HuH-7.5 (cell line): Measurements from ENCODE around the gene CARM1.
"Not testable (repeated sequence)": the region's sequence is repeated elsewhere in the genome, so short reads cannot be mapped to it uniquely, and the experiment has no call there.

Experiments used
- DNase-seq: peaks from one replicate; pipeline ENCODE4 v3.0.0; 2011; ENCODE audit warnings: low spot score

The CARM1 gene

GRCh38 chr19:10928563-10929401 is 57.4 kb downstream of the CARM1 start, which contains the start of the genes TIMM29 and YIPF2:
Gene TIMM29, plus strand, starts transcription at chr19:10928811. Its CDS starts 12 bp downstream, at chr19:10928823.
Gene YIPF2, minus strand, starts transcription at chr19:10928639. Its CDS starts 229 bp downstream, at chr19:10928410.
- peak; percentile 97 for DNase-seq

GRCh38 chr19:10929402-10929794 is 58.0 kb downstream of the CARM1 start:
- no peak for DNase-seq

GRCh38 chr19:10935371-10936059 is 64.2 kb downstream of the CARM1 start:
- no peak for DNase-seq

DNA sequence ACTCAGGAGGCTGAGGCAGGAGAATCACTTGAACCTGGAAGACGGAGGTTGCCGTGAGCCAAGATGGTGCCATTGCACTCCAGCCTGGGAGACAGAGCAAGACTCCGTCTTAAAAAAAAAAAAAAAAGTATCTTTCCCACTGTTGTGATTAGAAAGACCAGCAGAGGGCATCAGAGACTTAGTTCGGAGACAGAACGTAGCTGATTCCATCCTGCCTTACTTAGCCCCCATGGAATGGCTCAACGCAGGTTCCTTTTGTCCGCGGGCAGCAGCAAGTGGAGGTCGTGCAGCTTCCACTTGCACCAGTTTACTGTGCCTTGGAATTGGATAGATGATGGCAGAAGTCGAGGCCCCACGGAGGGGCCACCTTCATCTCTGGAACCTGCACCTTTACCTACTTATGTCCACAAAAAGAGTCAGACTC is 65.3 kb downstream of the CARM1 start:
- no peak for DNase-seq

DNA sequence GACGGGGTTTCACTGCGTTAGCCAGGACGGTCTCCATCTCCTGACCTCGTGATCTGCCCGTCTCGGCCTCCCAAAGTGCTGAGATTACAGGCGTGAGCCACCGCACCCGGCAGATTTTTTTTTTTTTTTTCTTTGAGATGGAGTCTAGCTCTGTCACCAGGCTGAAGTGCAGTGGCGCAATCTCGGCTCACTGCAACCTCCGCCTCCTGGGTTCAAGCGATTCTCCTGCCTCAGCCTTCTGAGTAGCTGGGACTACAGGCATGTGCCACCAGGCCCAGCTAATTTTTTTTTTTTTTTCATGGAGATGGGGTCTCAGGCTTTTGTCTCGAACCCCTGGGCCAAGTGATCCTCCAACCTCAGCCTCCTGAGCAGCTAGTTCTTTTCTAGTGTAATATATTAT is 70.3 kb downstream of the CARM1 start:
- DNase-seq, result not testable (repeated sequence)

GRCh38 chr19:10943412-10943811 is 72.1 kb downstream of the CARM1 start:
- not testable (repeated sequence) for DNase-seq

DNA sequence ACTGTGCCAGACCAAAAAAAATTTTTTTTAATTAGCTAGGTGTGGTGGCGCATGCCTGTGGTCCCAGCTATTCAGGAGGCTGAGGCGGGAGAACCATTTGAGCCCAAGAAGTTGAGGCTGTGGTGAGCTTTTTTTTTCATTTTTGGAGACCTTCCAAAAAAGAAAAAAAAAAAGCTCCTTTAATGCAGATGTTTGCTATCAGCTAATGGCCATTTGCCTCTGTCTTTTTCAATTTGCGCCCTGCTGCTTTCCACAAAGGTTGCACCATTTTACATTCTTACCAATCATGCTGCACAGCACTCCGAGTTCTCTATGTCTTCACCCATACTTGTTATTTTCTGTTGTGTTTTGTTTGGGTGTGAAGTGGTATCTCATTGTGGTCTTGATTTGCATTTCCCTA is 73.9 kb downstream of the CARM1 start:
- no peak for DNase-seq

DNA sequence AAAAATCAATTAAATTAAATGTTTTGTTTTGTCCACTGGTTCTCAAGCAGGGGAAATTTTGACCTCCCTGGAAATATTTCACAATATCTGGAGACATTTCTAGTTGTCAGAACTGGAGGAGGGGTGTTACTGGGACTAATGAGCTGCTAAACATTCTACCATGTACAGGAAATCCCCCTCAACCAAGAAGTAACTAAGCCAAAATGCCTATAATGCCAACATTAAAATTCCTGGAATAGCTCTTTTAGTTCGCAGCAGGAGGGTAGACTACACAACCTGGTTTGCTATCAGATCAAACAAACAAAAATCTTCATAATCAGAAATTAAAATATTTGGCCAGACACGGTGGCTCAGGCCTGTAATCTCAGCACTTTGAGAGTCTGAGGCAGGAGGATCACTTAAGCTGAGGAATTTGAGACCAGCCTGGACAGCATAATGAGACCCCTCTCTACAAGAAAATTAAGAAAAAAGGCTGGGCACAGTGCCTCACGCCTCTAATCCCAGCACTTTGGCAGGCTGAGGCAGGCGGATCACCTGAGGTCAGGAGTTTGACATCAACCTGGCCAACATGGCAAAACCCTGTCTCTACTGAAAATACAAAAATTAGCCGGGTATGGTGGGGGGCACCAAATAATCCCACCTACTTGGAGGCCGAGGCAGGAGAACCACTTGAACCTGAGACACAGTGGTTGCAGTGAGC is 75.8 kb downstream of the CARM1 start:
- no peak for DNase-seq

- no peak for DNase-seq
Measured at GRCh38 chr19:10952809-10953208, 81.5 kb downstream of the CARM1 start.

DNA sequence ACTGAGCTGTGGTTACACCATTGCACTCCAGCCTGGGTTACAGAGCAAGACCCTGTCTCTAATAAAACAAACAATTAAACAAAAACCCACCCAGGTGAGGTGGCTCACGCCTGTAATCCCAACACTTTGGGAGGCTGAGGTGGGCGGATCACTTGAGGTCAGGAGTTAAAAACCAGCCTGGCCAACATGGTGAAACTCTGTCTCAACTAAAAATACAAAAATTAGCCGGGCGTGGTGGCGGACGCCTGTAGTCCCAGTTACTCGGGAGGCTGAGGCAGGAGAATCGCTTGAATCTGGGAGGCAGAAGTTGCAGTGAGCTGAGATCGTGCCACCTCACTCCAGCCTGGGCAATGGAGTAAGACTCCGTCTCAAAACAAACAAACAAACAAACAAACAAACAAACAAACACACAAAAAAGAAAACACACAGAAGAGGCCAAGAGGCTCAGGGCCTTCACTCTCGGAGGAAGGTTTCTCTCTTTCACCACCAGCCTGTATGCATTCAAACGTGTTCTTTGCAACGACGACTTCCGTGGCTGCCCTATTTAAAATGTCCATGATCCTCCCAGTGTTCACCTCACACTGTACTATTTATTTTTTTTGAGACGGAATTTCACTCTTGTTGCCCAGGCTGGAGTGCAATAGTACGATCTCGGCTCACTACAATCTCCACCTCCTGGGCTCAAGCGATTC is 88.1 kb downstream of the CARM1 start:
- DNase-seq, result not testable (repeated sequence)

DNA sequence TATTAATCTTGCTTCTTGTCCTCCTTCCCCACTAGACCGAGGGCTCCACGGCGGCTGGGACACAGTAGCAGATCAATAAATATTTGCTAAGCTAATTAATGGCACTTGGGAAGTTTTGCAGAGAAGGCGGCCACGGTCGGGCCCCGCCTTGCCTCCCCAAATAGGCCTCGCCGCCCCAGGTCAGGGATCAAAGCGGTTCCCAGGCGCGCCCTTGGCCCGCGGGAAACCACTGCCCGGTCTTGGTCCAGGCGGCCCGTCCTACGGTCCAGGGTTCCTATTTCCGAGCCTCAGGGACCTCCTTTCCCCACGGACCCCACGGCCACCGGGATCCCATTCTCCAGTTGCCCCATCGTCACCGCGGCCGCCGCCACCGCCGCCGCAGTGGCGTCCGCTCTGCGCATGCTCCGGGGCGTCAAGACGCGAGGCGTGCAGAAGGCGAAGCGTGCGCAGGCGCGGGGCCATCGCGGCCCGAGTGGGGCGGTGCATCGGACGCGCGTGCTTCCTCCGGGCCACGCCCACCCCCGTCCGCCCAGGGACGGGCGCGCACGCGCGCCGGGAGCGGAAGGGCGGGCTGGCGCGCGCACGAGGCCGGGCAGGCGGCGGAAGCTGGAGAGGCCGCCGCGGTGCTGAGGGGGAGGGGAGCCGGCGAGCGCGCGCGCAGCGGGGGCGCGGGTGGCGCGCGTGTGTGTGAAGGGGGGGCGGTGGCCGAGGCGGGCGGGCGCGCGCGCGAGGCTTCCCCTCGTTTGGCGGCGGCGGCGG is 89.1 kb downstream of the CARM1 start, which contains the start of gene SMARCA4:
Gene SMARCA4 (plus strand): TSS at position 717 of the 759 bp plus-strand sequence. CDS start 23,122 bp downstream, outside the sequence.
- DNase-seq, result peak; percentile 99

DNA sequence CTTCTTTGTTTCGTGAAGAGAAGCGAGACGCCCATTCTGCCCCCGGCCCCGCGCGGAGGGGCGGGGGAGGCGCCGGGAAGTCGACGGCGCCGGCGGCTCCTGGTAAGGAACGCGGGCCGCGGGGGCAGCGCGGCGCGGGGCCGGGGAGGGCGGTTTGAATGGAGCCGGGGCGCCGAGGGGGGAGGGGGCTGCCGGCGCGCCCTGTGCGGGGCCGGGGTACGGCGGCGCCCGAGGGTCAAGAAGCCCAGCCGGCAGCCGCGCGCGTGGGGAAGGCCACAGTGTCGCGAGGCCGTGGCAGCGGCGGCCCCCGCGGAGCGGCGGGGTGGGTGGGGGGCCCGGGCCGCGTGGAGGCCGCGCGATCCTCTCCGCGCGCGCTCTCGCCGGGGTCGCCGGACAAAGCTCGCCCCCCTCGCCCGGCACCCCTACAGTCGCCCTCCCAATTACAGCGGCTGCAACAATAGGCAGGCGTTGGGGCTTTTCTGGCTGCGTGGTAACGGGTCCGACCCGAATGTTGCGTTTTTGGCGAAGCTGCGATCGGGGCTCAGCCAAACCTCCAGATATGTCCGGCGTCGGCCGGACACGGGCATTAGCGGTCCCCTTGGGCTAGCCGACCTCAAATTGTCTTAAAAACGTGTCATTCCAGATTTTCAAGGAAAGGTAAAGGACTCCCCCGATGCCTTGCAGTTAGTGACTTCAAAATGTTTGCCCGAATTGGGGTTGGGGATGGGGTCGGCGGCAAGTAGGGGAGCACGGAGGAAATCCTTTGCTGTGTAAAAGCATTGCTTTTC is 89.9 kb downstream of the CARM1 start:
- no peak for DNase-seq

- no peak for DNase-seq
Measured at GRCh38 chr19:10962863-10963262, 91.5 kb downstream of the CARM1 start.

- no peak for DNase-seq
Measured at GRCh38 chr19:10963865-10964264, 92.5 kb downstream of the CARM1 start.

DNA sequence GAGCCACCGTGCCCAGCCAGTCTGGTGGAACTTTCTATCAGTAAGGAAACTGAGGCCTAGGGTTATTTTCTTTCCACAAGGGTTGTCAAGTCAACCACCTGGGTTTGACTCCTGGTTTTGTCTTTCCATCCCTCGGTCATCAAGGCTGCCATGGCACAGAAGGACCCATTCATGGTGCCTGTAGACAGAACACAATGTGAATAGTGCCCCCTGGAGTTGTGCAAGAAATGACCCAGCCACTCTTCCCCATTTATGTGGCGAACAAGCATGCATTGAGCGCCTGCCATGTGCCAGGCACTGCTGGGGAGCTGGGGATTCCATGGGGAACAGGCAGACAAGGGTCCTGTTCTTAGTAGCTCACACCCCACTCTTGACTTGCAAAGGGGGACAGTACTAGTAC is 93.5 kb downstream of the CARM1 start:
- DNase-seq, result no peak

DNA sequence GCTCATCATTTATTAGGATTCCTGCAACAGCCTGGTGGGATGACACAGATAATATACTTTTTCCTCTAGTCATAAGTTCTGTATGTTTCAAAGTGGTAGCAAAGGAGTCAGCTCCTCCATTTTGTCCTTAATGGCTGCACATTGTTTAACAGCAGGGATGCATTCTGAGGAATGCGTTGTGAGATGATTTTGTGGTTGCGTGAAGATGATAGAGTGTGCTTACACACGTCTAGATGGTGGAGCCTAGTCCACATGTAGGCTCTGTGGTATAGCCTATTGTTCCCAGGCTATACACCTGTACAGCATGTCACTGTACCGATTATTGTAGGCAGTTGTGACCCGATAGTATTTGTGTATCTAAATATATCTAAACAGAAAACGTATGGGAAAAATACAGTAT is 94.0 kb downstream of the CARM1 start:
- no peak for DNase-seq

GRCh38 chr19:10966809-10967208 is 95.5 kb downstream of the CARM1 start:
- DNase-seq, result no peak

DNA sequence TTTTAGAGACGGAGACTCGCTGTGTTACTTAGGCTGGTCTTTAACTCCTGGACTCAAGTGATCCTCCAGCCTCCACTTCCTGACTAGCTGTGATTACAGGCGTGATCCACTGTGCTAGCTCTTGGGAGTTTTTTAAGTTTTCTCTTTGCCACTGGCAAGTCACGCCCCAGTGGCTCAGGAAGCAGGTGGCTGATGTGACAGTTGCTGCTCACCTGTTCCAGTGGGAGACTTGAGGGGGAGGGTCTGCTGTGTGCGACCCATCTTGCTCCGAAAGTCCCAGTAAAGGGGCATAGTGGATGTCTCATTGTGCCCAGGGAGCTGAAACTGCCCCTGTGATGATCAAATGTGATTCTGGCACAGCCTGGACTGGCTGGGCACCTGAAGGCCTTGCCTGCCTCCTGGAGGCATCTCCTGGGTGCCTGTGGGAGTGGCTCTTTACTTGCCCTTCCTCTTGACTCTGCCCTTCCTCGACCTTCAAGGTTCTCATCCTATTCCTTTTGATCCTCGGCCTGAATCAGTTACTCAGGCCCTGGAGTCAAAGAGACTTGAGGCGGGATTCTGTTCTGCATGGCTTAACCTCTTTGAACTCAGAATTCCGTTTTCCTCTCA is 97.3 kb downstream of the CARM1 start:
- DNase-seq, result no peak

DNA sequence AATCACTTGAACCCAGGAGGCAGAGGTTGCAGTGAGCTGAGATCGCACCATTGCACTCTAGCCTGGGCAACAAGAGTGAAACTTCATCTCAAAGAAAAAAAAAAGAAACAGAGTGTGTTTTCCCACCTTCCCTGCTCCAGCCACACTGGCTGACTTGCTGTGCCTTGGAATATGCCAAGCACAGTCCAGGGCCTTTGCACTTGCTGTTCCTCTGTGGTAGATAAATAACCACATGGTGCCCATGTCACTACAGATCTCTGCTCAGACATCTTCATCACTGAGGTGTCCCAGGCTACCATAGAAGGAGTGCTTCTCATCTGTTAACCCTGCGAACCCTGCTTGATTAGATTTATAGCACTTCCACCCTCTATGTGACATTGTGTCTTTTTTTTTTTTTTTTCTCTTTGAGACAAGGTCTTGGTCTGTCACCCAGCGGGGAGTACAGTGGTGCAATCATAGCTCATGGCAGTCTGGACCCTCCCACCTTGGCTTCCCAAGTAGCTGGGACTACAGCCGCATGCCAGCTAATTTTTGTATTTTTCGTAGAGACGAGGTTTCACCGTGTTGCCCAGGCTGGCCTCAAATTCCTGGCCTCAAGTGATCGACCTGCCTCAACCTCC is 99.9 kb downstream of the CARM1 start:
- no peak for DNase-seq
